Lung (tissue), 12 donors: Measurements from ENCODE around the gene TM7SF3. TPM values are rescaled to one million over a fixed set of nuclear protein-coding genes. Genes with fewer than 3 reads are reported as not detected.

Source experiments
- ATAC-seq: fragments of 200-7000 bp; cut with Tn5 transposase; one replicate; pipeline ENCODE4 v1.9.1; 2020; ENCODE audit warnings: moderate number of reproducible peaks; ENCODE audit not compliant: insufficient read depth, low FRiP score
- DNase-seq, 3 donors: peaks; one replicate each; pipeline ENCODE4 v3.0.0-alpha.2; 2013 to 2017
- H3K27ac ChIP-seq, 2 donors: one replicate each; pipeline ENCODE4 v1.5.1; 2013; ENCODE audit warnings: mild to moderate bottlenecking in 2 of 2, moderate library complexity in 2 of 2, control low read depth in 1 of 2, inconsistent platforms in 1 of 2, low read depth in 1 of 2, low read length in 1 of 2
- H3K27me3 ChIP-seq, 3 donors: one replicate each; pipeline ENCODE4 v1.5.1; 2013; ENCODE audit warnings: low read length in 2 of 3; ENCODE audit not compliant: control insufficient read depth in 3 of 3, insufficient read depth in 3 of 3
- H3K36me3 ChIP-seq, 4 donors: one replicate each; pipeline ENCODE4 v1.5.1; 2013; ENCODE audit warnings: low read length in 4 of 4, mild to moderate bottlenecking in 1 of 4, moderate library complexity in 1 of 4; ENCODE audit not compliant: control insufficient read depth in 4 of 4, insufficient read depth in 4 of 4
- H3K4me1 ChIP-seq, 5 donors: one replicate each; pipeline ENCODE4 v1.5.1; 2013; ENCODE audit warnings: low read length in 5 of 5, mild to moderate bottlenecking in 2 of 5, moderate library complexity in 1 of 5; ENCODE audit not compliant: control insufficient read depth in 5 of 5, insufficient read depth in 5 of 5
- H3K4me3 ChIP-seq: one replicate; pipeline ENCODE4 v1.5.1; 2013; ENCODE audit warnings: mild to moderate bottlenecking, control low read depth, moderate library complexity
- H3K9ac ChIP-seq, 2 donors: one replicate each; pipeline ENCODE4 v1.5.1; 2013; ENCODE audit warnings: low read length in 2 of 2, control low read depth in 1 of 2; ENCODE audit not compliant: insufficient read depth in 1 of 2
- H3K9me3 ChIP-seq, 4 donors: one replicate each; pipeline ENCODE4 v1.5.1; 2013; ENCODE audit warnings: low read length in 3 of 4, mild to moderate bottlenecking in 1 of 4, moderate library complexity in 1 of 4; ENCODE audit not compliant: control insufficient read depth in 4 of 4, insufficient read depth in 3 of 4
- WGBS, 2 donors: extraction: QIAGEN DNeasy Blood & Tissue Kit; methylation state at CpG; one replicate each; pipeline ENCODE4 v1.1.7; 2013; 5-methylcytosine and 5-hydroxymethylcytosine counted together
- polyA plus RNA-seq, 2 donors: library from polyadenylated mRNA; stranded (reverse); fragments of 200-250 nt; gene quantifications; one replicate each; pipeline ENCODE4 v1.2.1, GENCODE V29; 2013
- total RNA-seq, 2 donors: library from RNA; depleted of rRNA in 1 of 2; stranded (reverse); fragments of >200 nt in 1 of 2; gene quantifications; one replicate each; pipeline ENCODE4 v1.2.1, GENCODE V29; 2014 to 2021
- TF ChIP-seq, protein P1 (sequence below): IDR thresholded peaks from 2 replicates; pipeline ENCODE4 v1.5.1; 2012; ENCODE audit warnings: mild to moderate bottlenecking; ENCODE audit errors: control extremely low read depth, extremely low read depth
- donor health status: control.
- donor health status: control.
- donor health status: Bipolar disorder and iron deficiency.
- donor health status: healthy.
- donor health status: DM: yes; HTN: yes; CAD: no.

The TM7SF3 gene
- total and polyA plus RNA-seq, 4 donors = 28.4 to 60.4 (median 45.8) TPM

GRCh38 chr12:26988703-26989102, 25.5 kb downstream of the TM7SF3 start:
- Histone ChIP-seq H3K27ac (no peak overlapping the region), H3K4me3 (no peak overlapping the region), H3K9ac (no peak overlapping the region), H3K9me3 (peaks cover 0 to 2% (median 0%) of the 10 kb centered on the region in 4 donors), H3K27me3 (no peaks in the 10 kb centered on the region), H3K36me3 (peaks cover 0 to 12% (median 2%) of the 10 kb centered on the region in 4 donors), H3K4me1 (peaks cover 0 to 13% (median 6%) of the 10 kb centered on the region in 5 donors)
- DNase-seq (no peak), ATAC-seq (no peak)
- 88 to 91% methylated on average over 4 of the region's 4 CpGs for WGBS, 2 donors
- TF ChIP-seq, protein P1, sequence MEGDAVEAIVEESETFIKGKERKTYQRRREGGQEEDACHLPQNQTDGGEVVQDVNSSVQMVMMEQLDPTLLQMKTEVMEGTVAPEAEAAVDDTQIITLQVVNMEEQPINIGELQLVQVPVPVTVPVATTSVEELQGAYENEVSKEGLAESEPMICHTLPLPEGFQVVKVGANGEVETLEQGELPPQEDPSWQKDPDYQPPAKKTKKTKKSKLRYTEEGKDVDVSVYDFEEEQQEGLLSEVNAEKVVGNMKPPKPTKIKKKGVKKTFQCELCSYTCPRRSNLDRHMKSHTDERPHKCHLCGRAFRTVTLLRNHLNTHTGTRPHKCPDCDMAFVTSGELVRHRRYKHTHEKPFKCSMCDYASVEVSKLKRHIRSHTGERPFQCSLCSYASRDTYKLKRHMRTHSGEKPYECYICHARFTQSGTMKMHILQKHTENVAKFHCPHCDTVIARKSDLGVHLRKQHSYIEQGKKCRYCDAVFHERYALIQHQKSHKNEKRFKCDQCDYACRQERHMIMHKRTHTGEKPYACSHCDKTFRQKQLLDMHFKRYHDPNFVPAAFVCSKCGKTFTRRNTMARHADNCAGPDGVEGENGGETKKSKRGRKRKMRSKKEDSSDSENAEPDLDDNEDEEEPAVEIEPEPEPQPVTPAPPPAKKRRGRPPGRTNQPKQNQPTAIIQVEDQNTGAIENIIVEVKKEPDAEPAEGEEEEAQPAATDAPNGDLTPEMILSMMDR = no peak

DNA sequence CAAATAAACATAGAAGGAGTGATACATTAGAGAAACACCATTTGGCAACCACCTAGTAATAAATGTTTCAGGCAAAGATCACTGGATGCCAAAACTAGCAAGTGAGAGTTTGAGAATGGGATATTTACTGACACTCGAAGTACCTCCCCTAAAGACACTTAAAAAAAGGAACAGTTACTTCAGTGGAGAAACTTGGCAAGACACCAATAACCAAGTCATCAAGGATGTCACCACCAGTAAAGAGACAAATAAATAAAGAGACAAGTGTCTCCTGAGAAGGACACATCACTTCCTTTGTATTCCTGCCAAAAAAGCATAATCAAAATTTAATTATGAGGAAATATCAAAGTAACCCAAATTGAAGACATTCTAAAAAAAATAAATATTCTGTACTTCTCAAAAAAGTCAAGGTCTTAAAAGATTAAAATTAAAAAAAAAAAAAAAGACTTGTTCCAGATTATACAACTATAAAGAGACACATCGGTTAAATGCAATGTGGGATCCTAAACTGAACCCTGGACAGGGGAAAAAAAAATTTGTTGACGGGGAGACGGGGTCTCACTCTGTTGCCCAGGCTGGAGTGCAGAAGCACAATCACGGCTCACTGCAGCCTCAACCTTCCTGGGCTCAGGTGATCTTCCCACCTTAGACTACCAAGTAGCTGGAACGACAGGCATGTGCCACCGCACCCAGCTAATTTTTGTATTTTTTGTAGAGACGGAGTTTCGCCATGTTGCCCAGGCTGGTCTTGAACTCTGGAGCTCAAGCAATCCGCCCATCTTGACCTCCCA, 26.4 kb downstream of the TM7SF3 start:
- no peak overlapping the region for H3K4me3 ChIP-seq
- no peak overlapping the region for H3K27ac ChIP-seq
- TF ChIP-seq, protein P1 = no peak
- WGBS, 2 donors = 83% methylated on average over 10 of the region's 10 CpGs
- H3K9ac ChIP-seq = no peak overlapping the region
- DNase-seq (peak in 2 of 3 donors; percentile 82 to 84), ATAC-seq (no peak)
- peaks cover 0 to 13% (median 6%) of the 10 kb centered on the region in 5 donors for H3K4me1 ChIP-seq
- peaks cover under 1 to 9% (median 2%) of the 10 kb centered on the region in 4 donors for H3K36me3 ChIP-seq
- peaks cover 0 to 2% (median 0%) of the 10 kb centered on the region in 4 donors for H3K9me3 ChIP-seq
- no peaks in the 10 kb centered on the region for H3K27me3 ChIP-seq

DNA sequence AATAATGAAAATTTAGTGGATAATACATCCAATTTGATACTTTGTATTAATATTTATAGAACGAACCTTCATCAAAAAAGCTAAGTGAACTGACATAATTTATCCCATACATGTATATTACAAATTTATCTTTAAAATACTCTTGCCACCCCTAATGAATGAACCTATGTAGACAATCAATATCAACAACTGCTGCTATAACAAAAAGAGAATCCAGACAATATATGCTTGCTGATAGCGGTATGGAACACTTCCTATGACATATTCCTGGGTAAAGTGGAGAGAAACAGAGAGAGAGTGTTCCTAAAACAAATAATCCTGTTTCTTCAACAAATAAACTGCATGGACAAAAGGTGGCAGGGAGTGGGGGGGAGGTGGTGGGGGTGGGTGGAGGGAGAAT, 31.3 kb downstream of the TM7SF3 start:
- Histone ChIP-seq H3K4me1 (peaks cover 0 to 13% (median 4%) of the 10 kb centered on the region in 5 donors), H3K27ac (no peak overlapping the region), H3K9ac (no peak overlapping the region), H3K27me3 (no peaks in the 10 kb centered on the region), H3K4me3 (no peak overlapping the region), H3K36me3 (peaks cover 0 to 9% (median 4%) of the 10 kb centered on the region in 4 donors), H3K9me3 (no peaks in the 10 kb centered on the region)
- 98% methylated on average over 2 of the region's 2 CpGs for WGBS, 2 donors
- ATAC-seq (no peak), DNase-seq (no peak)
- TF ChIP-seq, protein P1 = no peak
